Measurements from ENCODE around the gene SORCS3.

DNA sequence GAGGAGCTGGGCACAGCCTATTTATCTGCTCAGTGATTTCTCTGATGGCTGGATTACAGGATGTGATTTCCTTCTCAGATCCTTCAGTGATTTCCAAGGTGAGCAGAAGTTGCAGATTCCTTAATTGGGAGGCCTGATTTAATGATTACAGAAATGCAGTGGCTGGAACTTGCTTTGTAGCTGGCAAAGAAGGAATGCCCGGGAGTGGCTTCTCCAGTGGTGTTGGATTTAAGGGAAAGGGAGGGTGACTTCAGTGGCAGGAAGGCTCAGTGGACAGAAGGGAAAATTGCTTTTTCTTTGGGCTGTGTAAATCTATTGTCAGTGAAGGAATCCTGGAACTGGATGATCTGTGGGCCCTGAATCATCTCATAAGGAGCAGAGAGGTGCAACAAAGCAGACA, 5.1 kb downstream of the SORCS3 start:
- TF ChIP-seq CTCF (IDR thresholded peaks at IDR 0.05 in 2 of 3, conservative IDR thresholded peaks at IDR 0.05 in 1 of 3; ENCODE audit: borderline replicate concordance in 1 of 3, insufficient read depth in 1 of 3, low read depth in 2 of 3, low read length in 2 of 3) (no peak), EZH2phosphoT487 (IDR thresholded peaks at IDR 0.05; ENCODE audit: borderline replicate concordance) (no peak), REST (IDR thresholded peaks at IDR 0.05; ENCODE audit: low read depth) (no peak), EZH2 (IDR thresholded peaks at IDR 0.05) (no peak), POLR2AphosphoS5 (IDR thresholded peaks at IDR 0.05; ENCODE audit: low read depth, low read length) (no peak), RAD21 (IDR thresholded peaks at IDR 0.05; ENCODE audit: low read depth) (no peak), SP1 (IDR thresholded peaks at IDR 0.05; ENCODE audit: low read depth) (no peak), MAX (IDR thresholded peaks at IDR 0.05) (no peak), YY1 (IDR thresholded peaks at IDR 0.05; ENCODE audit: extremely low read depth, insufficient replicate concordance, low read depth, low read length) (no peak)
